Stomach (tissue), 4 donors: Measurements from ENCODE around the gene MAMDC2.

Source experiments
- POLR2AphosphoS5 ChIP-seq, 3 donors: sonication (generic); formaldehyde crosslinking; IDR thresholded peaks; one replicate each; pipeline ENCODE4 v1.6.1; 2016; ENCODE audit warnings: antibody characterized with exemption in 3 of 3
- TF ChIP-seq, protein P1 (sequence below), 7 experiments: fragments of 450-650 bp in 4 of 7; fragments of 200-600 bp in 3 of 7; sonication (generic) in 3 of 7; IDR thresholded peaks; one replicate each; pipeline ENCODE4 v1.5.1; 2016 to 2019; ENCODE audit warnings: antibody characterized with exemption in 7 of 7, control low read depth in 2 of 7, mild to moderate bottlenecking in 1 of 7

DNA sequence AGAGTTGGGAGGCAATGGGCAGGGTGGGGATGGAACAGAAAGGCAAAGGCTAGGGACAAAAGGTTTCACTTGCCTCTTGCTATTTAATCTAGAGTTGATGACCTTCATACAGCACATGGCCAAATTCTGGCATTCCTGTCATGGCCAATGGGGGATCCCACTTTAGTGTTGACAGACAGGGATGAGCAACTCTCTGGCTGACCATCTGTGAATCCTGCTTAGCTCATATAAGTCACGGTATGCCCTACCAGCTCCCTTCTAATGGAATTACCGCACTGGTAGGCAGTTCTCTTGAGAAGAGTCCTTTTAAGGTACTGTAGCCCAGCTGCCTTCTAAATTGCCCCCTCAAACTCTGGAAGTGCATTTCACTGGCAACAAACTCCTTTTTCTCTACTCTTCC lies 76.1 kb downstream of the MAMDC2 start:
- TF ChIP-seq, protein P1, sequence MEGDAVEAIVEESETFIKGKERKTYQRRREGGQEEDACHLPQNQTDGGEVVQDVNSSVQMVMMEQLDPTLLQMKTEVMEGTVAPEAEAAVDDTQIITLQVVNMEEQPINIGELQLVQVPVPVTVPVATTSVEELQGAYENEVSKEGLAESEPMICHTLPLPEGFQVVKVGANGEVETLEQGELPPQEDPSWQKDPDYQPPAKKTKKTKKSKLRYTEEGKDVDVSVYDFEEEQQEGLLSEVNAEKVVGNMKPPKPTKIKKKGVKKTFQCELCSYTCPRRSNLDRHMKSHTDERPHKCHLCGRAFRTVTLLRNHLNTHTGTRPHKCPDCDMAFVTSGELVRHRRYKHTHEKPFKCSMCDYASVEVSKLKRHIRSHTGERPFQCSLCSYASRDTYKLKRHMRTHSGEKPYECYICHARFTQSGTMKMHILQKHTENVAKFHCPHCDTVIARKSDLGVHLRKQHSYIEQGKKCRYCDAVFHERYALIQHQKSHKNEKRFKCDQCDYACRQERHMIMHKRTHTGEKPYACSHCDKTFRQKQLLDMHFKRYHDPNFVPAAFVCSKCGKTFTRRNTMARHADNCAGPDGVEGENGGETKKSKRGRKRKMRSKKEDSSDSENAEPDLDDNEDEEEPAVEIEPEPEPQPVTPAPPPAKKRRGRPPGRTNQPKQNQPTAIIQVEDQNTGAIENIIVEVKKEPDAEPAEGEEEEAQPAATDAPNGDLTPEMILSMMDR (IDR thresholded peaks at IDR 0.05), result no peak
- no peak for TF ChIP-seq POLR2AphosphoS5 (IDR thresholded peaks at IDR 0.05)
